SK-N-SH treated with all-trans-retinoic acid at 6 μM for 48 hours (cell line): ENCODE measurements around the gene TKT.

Experiments used
- ATAC-seq: fragments of 200-7000 bp; cut with Tn5 transposase; 3 replicates; pipeline ENCODE4 v1.9.1; 2020; ENCODE audit warnings: mild to moderate bottlenecking, moderate library complexity
- BACH2 ChIP-seq: fragments of 250-450 bp; sonication (Bioruptor Pico); IDR thresholded peaks from 2 replicates; pipeline ENCODE4 v1.9.0; 2021; ENCODE audit warnings: mild to moderate bottlenecking, borderline replicate concordance
- CSDC2 ChIP-seq: fragments of 250-450 bp; sonication (Bioruptor Pico); IDR thresholded peaks from 2 replicates; pipeline ENCODE4 v1.5.0; 2020; ENCODE audit warnings: mild to moderate bottlenecking, moderate library complexity
- ESRRG ChIP-seq: fragments of 250-450 bp; sonication (Bioruptor Pico); IDR thresholded peaks from 2 replicates; pipeline ENCODE4 v1.6.1; 2021; ENCODE audit warnings: mild to moderate bottlenecking
- GLIS3 ChIP-seq: fragments of 250-450 bp; sonication (Bioruptor Pico); IDR thresholded peaks from 2 replicates; pipeline ENCODE4 v1.5.0; 2020; ENCODE audit warnings: mild to moderate bottlenecking, moderate library complexity
- ISL1 ChIP-seq: fragments of 250-450 bp; sonication (Bioruptor Pico); IDR thresholded peaks from 2 replicates; pipeline ENCODE4 v2.1.2; 2022; ENCODE audit warnings: mild to moderate bottlenecking, moderate library complexity
- OSR1 ChIP-seq: fragments of 250-450 bp; sonication (Bioruptor Pico); IDR thresholded peaks from 2 replicates; pipeline ENCODE4 v1.8.0; 2022; ENCODE audit warnings: moderate library complexity, mild to moderate bottlenecking, inconsistent platforms
- POU6F1 ChIP-seq: fragments of 250-450 bp; sonication (Bioruptor Pico); IDR thresholded peaks from 2 replicates; pipeline ENCODE4 v1.8.0; 2021; ENCODE audit warnings: low read depth, mild to moderate bottlenecking, moderate library complexity, borderline replicate concordance
- RARB ChIP-seq: fragments of 250-450 bp; sonication (Bioruptor Pico); IDR thresholded peaks from 2 replicates; pipeline ENCODE4 v1.8.0; 2021; ENCODE audit warnings: mild to moderate bottlenecking, moderate library complexity
- SNAI2 ChIP-seq: fragments of 250-450 bp; sonication (Bioruptor Pico); IDR thresholded peaks from 2 replicates; pipeline ENCODE4 v1.5.0; 2020; ENCODE audit warnings: mild to moderate bottlenecking, moderate library complexity
- TCF4 ChIP-seq: fragments of 250-450 bp; sonication (Bioruptor Pico); IDR thresholded peaks from 2 replicates; pipeline ENCODE4 v1.8.0; 2021; ENCODE audit warnings: mild to moderate bottlenecking, moderate library complexity, borderline replicate concordance
- TOX ChIP-seq: fragments of 250-450 bp; sonication (Bioruptor Pico); IDR thresholded peaks from 2 replicates; pipeline ENCODE4 v1.8.0; 2021; ENCODE audit warnings: mild to moderate bottlenecking, moderate library complexity, borderline replicate concordance
- TSHZ2 ChIP-seq: fragments of 250-450 bp; sonication (Bioruptor Pico); IDR thresholded peaks from 2 replicates; pipeline ENCODE4 v1.5.0; 2020; ENCODE audit warnings: mild to moderate bottlenecking, moderate library complexity
- ZC3H10 ChIP-seq: fragments of 250-450 bp; sonication (Bioruptor Pico); IDR thresholded peaks from 2 replicates; pipeline ENCODE4 v1.5.1; 2021; ENCODE audit warnings: mild to moderate bottlenecking, moderate library complexity
- ZNF565 ChIP-seq: fragments of 450-650 bp; formaldehyde crosslinking; conservative IDR thresholded peaks from 2 replicates; pipeline ENCODE4 v1.5.0; 2020; ENCODE audit warnings: low read depth, mild to moderate bottlenecking, moderate library complexity
- ZNF70 ChIP-seq: fragments of 450-650 bp; formaldehyde crosslinking; IDR thresholded peaks from 2 replicates; pipeline ENCODE4 v1.5.0; 2020; ENCODE audit warnings: mild to moderate bottlenecking, moderate library complexity
- ZNF8 ChIP-seq: fragments of 450-650 bp; formaldehyde crosslinking; IDR thresholded peaks from 2 replicates; pipeline ENCODE4 v1.5.0; 2020; ENCODE audit warnings: mild to moderate bottlenecking, moderate library complexity
- TF ChIP-seq, protein P1 (sequence below): fragments of 250-450 bp; sonication (Bioruptor Pico); IDR thresholded peaks from 2 replicates; pipeline ENCODE4 v1.5.1; 2020; ENCODE audit warnings: low read depth, mild to moderate bottlenecking, moderate library complexity
- TF ChIP-seq, protein P2 (sequence below): fragments of 250-450 bp; sonication (Bioruptor Pico); IDR thresholded peaks from 2 replicates; pipeline ENCODE4 v1.5.1; 2021; ENCODE audit warnings: mild to moderate bottlenecking, moderate library complexity

The TKT gene

GRCh38 chr3:53236112-53236841 lies 19.5 kb downstream of the TKT start (continued):
- TF ChIP-seq, protein P1, sequence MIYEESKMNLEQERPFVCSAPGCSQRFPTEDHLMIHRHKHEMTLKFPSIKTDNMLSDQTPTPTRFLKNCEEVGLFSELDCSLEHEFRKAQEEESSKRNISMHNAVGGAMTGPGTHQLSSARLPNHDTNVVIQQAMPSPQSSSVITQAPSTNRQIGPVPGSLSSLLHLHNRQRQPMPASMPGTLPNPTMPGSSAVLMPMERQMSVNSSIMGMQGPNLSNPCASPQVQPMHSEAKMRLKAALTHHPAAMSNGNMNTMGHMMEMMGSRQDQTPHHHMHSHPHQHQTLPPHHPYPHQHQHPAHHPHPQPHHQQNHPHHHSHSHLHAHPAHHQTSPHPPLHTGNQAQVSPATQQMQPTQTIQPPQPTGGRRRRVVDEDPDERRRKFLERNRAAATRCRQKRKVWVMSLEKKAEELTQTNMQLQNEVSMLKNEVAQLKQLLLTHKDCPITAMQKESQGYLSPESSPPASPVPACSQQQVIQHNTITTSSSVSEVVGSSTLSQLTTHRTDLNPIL (CRISPR knock-in tag), result peak; percentile 86
- TF ChIP-seq CSDC2, result peak; percentile 99
- TF ChIP-seq GLIS3 (CRISPR knock-in tag), result peak; percentile 56; the same call in 1 of the 2 replicates
- no peak; the same call in 1 of the 2 replicates for TF ChIP-seq POU6F1 (CRISPR knock-in tag)
- no peak for TF ChIP-seq TCF4
- no peak for TF ChIP-seq RARB (CRISPR knock-in tag)
- TF ChIP-seq ESRRG (CRISPR knock-in tag), result 0 out of 2 replicates have a peak, but pooled peaks have one; percentile 33
- peak; percentile 95 for TF ChIP-seq ZNF565
- TF ChIP-seq ZNF8 (CRISPR knock-in tag), result no peak
- TF ChIP-seq TSHZ2, result peak; percentile 95
- peak; percentile 69 for TF ChIP-seq ISL1 (CRISPR knock-in tag)
- peak; percentile 58; the same call in 1 of the 2 replicates for TF ChIP-seq ZC3H10 (CRISPR knock-in tag)
- TF ChIP-seq SNAI2 (CRISPR knock-in tag), result peak; percentile 99

DNA sequence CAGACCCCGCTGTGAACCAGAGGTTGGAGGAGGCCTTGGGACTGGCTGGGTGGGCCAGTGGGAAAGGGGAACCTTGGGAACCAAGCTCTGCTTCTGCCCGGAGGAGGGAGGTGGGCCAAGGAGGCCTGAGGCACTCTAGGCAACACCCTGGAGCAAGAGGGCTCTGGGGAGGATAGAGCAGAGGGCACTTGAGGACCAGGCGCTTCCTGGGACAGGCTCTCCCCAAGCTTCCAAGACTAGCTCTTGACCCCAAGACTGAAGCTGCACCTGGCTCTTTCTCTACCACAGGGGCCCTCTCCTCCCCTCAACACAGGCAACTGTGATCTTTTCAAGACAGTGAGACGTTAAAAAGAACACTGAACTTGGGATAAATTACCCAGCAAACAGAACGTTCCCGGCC lies 20.3 kb downstream of the TKT start:
- TF ChIP-seq, protein P2, sequence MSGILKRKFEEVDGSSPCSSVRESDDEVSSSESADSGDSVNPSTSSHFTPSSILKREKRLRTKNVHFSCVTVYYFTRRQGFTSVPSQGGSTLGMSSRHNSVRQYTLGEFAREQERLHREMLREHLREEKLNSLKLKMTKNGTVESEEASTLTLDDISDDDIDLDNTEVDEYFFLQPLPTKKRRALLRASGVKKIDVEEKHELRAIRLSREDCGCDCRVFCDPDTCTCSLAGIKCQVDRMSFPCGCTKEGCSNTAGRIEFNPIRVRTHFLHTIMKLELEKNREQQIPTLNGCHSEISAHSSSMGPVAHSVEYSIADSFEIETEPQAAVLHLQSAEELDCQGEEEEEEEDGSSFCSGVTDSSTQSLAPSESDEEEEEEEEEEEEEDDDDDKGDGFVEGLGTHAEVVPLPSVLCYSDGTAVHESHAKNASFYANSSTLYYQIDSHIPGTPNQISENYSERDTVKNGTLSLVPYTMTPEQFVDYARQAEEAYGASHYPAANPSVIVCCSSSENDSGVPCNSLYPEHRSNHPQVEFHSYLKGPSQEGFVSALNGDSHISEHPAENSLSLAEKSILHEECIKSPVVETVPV (CRISPR knock-in tag), result no peak
- no peak for TF ChIP-seq BACH2
- no peak for TF ChIP-seq POU6F1 (CRISPR knock-in tag)
- no peak for TF ChIP-seq ZC3H10 (CRISPR knock-in tag)
- no peak for TF ChIP-seq ZNF565
- TF ChIP-seq ZNF70 (CRISPR knock-in tag), result no peak
- no peak for ATAC-seq

GRCh38 chr3:53234841-53235232 lies 21.0 kb downstream of the TKT start:
- TF ChIP-seq ZC3H10 (CRISPR knock-in tag), result no peak
- TF ChIP-seq RARB (CRISPR knock-in tag), result no peak
- TF ChIP-seq OSR1 (CRISPR knock-in tag), result no peak
- TF ChIP-seq TOX (CRISPR knock-in tag), result no peak
- TF ChIP-seq TSHZ2, result no peak
- no peak for TF ChIP-seq GLIS3 (CRISPR knock-in tag)
- TF ChIP-seq BACH2, result no peak
- no peak for TF ChIP-seq ZNF70 (CRISPR knock-in tag)
- ATAC-seq, result no peak
